Renal cortex interstitium (tissue), 11 donors: ENCODE results near the gene P4HTM. TPM values are rescaled to one million over a fixed set of nuclear protein-coding genes. Genes with fewer than 3 reads are reported as not detected.

Experiments
- DNase-seq, 11 donors: peaks; one replicate each; pipeline ENCODE4 v3.0.0-alpha.2; 2013; ENCODE audit warnings: low read depth in 9 of 11, low spot score in 4 of 11; ENCODE audit errors: extremely low read depth in 1 of 11
- polyA plus RNA-seq, 3 donors: library from polyadenylated mRNA; unstranded; fragments of 120-200 nt; gene quantifications; one replicate each; pipeline ENCODE4 v1.2.1, GENCODE V29; 2013; ENCODE audit not compliant: insufficient read length in 3 of 3

P4HTM gene
- polyA plus RNA-seq, 3 donors: 36.5 to 52.1 (median 48.5) TPM

- DNase-seq: no peak
These were observed 23.1 kb upstream of the P4HTM start for GRCh38 chr3:48966876-48967361.

GRCh38 chr3:48970586-48970985 lies 19.5 kb upstream of the P4HTM start:
- DNase-seq: no peak

- no peak for DNase-seq
These were observed 15.8 kb upstream of the P4HTM start for GRCh38 chr3:48974076-48974864.

GRCh38 chr3:48979451-48979850 lies 10.6 kb upstream of the P4HTM start:
- DNase-seq: no peak

- no peak for DNase-seq
These were observed 9.7 kb upstream of the P4HTM start for GRCh38 chr3:48980295-48980694.

GRCh38 chr3:48982016-48982415 lies 8.0 kb upstream of the P4HTM start:
- DNase-seq: no peak

GRCh38 chr3:48982686-48983085 lies 7.4 kb upstream of the P4HTM start:
- no peak for DNase-seq

- no peak for DNase-seq
These were observed 6.9 kb upstream of the P4HTM start for GRCh38 chr3:48983096-48983495.

- no peak for DNase-seq
These were observed 5.4 kb upstream of the P4HTM start for GRCh38 chr3:48984663-48985062.

- DNase-seq: no peak
These were observed 4.1 kb upstream of the P4HTM start for GRCh38 chr3:48985831-48986376.

GRCh38 chr3:48989126-48989795 lies 780 bp upstream of the P4HTM start:
- no peak for DNase-seq

GRCh38 chr3:48990636-48991469 lies 812 bp downstream of the P4HTM start:
- DNase-seq: peak in 2 of 11 donors; percentile 15 to 25

- no peak for DNase-seq
These were observed 2.0 kb downstream of the P4HTM start for GRCh38 chr3:48991851-48992545.

GRCh38 chr3:48993834-48994233 lies 3.8 kb downstream of the P4HTM start:
- DNase-seq: no peak

GRCh38 chr3:48996640-48997039 lies 6.6 kb downstream of the P4HTM start:
- no peak for DNase-seq

GRCh38 chr3:48997102-48997635 lies 7.1 kb downstream of the P4HTM start:
- DNase-seq: no peak

GRCh38 chr3:48997714-48998637 lies 7.9 kb downstream of the P4HTM start:
- DNase-seq: no peak
